Retinal pigment epithelial cell (primary cell): ENCODE measurements around the gene SLBP.

Experiments used
- DNase-seq: peaks from one replicate; pipeline ENCODE4 v3.0.0-alpha.2; 2010; ENCODE audit warnings: low read depth
- H3K4me3 ChIP-seq: 2 replicates; pipeline ENCODE4 v1.5.1; 2011; ENCODE audit warnings: mild to moderate bottlenecking, low read length, control low read depth, moderate library complexity
- TF ChIP-seq, protein P1 (sequence below): conservative IDR thresholded peaks from 2 replicates; pipeline ENCODE4 v1.5.1; 2011; ENCODE audit warnings: low read depth, low read length, control low read depth, inconsistent platforms

Gene SLBP

DNA sequence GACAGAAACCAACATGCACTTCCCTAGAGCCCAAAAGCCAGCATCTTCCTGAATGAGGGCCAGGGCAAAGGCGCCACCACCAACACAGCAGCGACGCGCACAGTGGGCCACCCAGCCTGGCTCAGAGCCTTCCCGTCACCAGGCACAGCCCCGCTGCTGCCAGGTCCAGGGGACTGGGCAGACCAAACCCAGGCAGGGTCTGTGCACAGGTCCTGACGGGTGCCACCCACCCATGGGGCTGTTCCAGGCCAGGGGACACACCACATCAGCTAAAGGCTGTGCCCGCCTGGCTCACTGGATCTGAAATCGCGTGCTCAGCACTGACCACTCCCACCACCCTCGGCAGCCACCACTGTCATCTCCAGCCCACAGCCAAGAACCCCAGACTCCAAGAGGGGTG lies 41.8 kb downstream of the SLBP start:
- DNase-seq: no peak
- TF ChIP-seq, protein P1, sequence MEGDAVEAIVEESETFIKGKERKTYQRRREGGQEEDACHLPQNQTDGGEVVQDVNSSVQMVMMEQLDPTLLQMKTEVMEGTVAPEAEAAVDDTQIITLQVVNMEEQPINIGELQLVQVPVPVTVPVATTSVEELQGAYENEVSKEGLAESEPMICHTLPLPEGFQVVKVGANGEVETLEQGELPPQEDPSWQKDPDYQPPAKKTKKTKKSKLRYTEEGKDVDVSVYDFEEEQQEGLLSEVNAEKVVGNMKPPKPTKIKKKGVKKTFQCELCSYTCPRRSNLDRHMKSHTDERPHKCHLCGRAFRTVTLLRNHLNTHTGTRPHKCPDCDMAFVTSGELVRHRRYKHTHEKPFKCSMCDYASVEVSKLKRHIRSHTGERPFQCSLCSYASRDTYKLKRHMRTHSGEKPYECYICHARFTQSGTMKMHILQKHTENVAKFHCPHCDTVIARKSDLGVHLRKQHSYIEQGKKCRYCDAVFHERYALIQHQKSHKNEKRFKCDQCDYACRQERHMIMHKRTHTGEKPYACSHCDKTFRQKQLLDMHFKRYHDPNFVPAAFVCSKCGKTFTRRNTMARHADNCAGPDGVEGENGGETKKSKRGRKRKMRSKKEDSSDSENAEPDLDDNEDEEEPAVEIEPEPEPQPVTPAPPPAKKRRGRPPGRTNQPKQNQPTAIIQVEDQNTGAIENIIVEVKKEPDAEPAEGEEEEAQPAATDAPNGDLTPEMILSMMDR: no peak
- no peak overlapping the region for H3K4me3 ChIP-seq

- TF ChIP-seq, protein P1: no peak
- no peak overlapping the region for H3K4me3 ChIP-seq
- no peak for DNase-seq
Measured at GRCh38 chr4:1669850-1670249, 42.3 kb downstream of the SLBP start.

GRCh38 chr4:1669270-1669669 lies 42.8 kb downstream of the SLBP start:
- TF ChIP-seq, protein P1: no peak
- DNase-seq: no peak
- H3K4me3 ChIP-seq: no peak overlapping the region

DNA sequence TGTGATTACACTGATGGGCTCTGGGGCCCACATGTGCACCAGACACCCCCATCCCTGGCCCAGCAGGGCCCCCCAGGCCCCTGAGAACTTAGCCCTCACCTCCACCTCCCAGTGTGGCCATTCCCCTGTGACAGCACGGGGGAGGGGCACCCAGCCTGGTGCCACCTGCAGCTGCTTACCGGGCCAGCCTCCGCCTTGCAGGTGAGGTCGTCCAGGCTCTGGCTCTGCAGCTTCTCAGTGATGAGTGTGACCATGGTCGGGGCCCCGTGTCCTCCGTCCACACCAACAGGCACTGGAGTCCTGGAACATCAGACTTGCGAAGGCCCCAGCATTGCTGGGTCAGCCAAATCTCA lies 43.7 kb downstream of the SLBP start:
- DNase-seq: no peak
- H3K4me3 ChIP-seq: no peak overlapping the region
- TF ChIP-seq, protein P1: no peak

DNA sequence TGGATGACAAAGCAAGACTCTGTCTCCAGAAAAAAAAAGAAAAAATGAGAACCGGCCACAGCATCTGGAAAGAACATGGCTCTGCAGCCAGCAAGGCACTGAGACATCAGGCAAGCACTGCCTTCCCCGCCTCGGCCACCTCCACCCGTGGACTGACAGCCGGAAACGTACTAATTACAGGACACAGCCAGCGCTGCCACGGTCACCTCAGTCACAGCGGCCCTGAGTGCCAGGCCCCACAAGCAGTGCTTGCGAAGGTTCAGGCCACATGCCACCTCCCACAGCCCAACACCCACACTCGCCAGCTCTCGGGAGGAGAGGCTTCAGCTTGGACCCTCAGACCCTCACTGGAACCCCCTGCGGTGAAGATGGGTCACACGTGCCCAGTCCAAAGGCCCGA lies 44.8 kb downstream of the SLBP start:
- TF ChIP-seq, protein P1: no peak
- H3K4me3 ChIP-seq: no peak overlapping the region
- no peak for DNase-seq

DNA sequence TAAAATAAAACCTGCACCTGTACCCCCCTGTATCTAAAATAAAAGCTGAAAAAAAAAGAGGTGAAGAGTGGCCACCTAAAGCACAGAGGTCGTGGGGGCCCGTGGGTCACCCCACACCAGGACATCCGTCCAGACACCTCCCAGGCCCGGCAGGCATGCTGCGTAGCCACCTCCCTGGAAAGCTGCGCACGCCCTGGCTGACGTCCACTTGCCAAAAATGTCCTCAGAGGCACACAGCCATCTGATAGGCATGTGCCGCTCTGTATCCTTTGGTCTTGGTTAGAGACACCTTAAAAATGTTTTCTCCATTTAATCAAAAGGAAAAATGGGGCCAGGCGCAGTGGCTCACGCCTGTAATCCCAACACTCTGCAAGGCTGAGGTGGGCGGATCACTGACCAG lies 45.7 kb downstream of the SLBP start:
- no peak for DNase-seq
- TF ChIP-seq, protein P1: no peak
- no peak overlapping the region for H3K4me3 ChIP-seq

GRCh38 chr4:1664141-1664540 lies 48.0 kb downstream of the SLBP start:
- TF ChIP-seq, protein P1: no peak
- no peak for DNase-seq

More at GRCh38 chr4:1664141-1664540, 48.0 kb downstream of the SLBP start:
- no peak overlapping the region for H3K4me3 ChIP-seq
